GM18508 (cell line): ENCODE measurements around the gene ZBBX.
"Not testable (repeated sequence)": the region's sequence is repeated elsewhere in the genome, so short reads cannot be mapped to it uniquely, and the experiment has no call there.

Experiments
- ATAC-seq: cut with Tn5 transposase; IDR thresholded peaks from one replicate; pipeline ENCODE4 v1.9.1; 2021; ENCODE audit warnings: moderate number of reproducible peaks; ENCODE audit not compliant: insufficient read depth, unreplicated experiment

ZBBX gene

GRCh38 chr3:167380004-167380689 is at the start of gene ZBBX:
TSS of gene ZBBX (minus strand) at chr3:167380297. CDS start at chr3:167372901, 7,396 bp downstream.
- peak; percentile 99 for ATAC-seq

- ATAC-seq: not testable (repeated sequence)
Measured at GRCh38 chr3:167426962-167427361, 46.9 kb upstream of the ZBBX start.

GRCh38 chr3:167422396-167422795 is 42.3 kb upstream of the ZBBX start:
- ATAC-seq: not testable (repeated sequence)

GRCh38 chr3:167409611-167410010 is 29.5 kb upstream of the ZBBX start:
- ATAC-seq: no peak

GRCh38 chr3:167406876-167407492 is 26.9 kb upstream of the ZBBX start:
- no peak for ATAC-seq

- no peak for ATAC-seq
Measured at GRCh38 chr3:167397826-167398225, 17.7 kb upstream of the ZBBX start.

GRCh38 chr3:167396075-167396474 is 16.0 kb upstream of the ZBBX start:
- no peak for ATAC-seq

GRCh38 chr3:167394003-167394402 is 13.9 kb upstream of the ZBBX start:
- no peak for ATAC-seq

GRCh38 chr3:167382155-167382554 is 2.1 kb upstream of the ZBBX start:
- no peak for ATAC-seq

- no peak for ATAC-seq
Measured at GRCh38 chr3:167375478-167375877, 4.6 kb downstream of the ZBBX start.

- no peak for ATAC-seq
Measured at GRCh38 chr3:167372138-167372537, 8.0 kb downstream of the ZBBX start.

- no peak for ATAC-seq
Measured at GRCh38 chr3:167361948-167362347, 18.1 kb downstream of the ZBBX start.

- no peak for ATAC-seq
Measured at GRCh38 chr3:167361306-167361705, 18.8 kb downstream of the ZBBX start.

- ATAC-seq: no peak
Measured at GRCh38 chr3:167355446-167355845, 24.7 kb downstream of the ZBBX start.

GRCh38 chr3:167354751-167355150 is 25.3 kb downstream of the ZBBX start:
- ATAC-seq: no peak

GRCh38 chr3:167350245-167350862 is 29.7 kb downstream of the ZBBX start:
- ATAC-seq: no peak

- no peak for ATAC-seq
Measured at GRCh38 chr3:167346171-167346570, 33.9 kb downstream of the ZBBX start.

- ATAC-seq: no peak
Measured at GRCh38 chr3:167330993-167331785, 48.9 kb downstream of the ZBBX start.

GRCh38 chr3:167323572-167323971 is 56.5 kb downstream of the ZBBX start:
- ATAC-seq: no peak

GRCh38 chr3:167318996-167319615 is 61.0 kb downstream of the ZBBX start:
- ATAC-seq: no peak
